Astrocyte (in vitro differentiated cells and primary cell): Measurements from ENCODE around the gene SH2D2A. TPM values are rescaled to one million over a fixed set of nuclear protein-coding genes. Genes with fewer than 3 reads are reported as not detected.
"Not testable (repeated sequence)": the region's sequence is repeated elsewhere in the genome, so short reads cannot be mapped to it uniquely, and the experiment has no call there.

Experiments
- DNase-seq: peaks from one replicate; pipeline ENCODE4 v3.0.0-alpha.2; 2010; ENCODE audit warnings: low read depth
- FAIRE-seq: peaks from 2 replicates; lab custom pipeline; 2011; peaks lifted over from hg19 to GRCh38; lab: Jason Lieb, UNC
- H2AFZ ChIP-seq: 2 replicates; pipeline ENCODE4 v1.6.0; 2012; ENCODE audit warnings: low read depth, low read length, inconsistent platforms
- H3K27ac ChIP-seq: 2 replicates; pipeline ENCODE4 v1.5.1; 2011; ENCODE audit warnings: low read depth, low read length, inconsistent platforms
- H3K27me3 ChIP-seq: 2 replicates; pipeline ENCODE4 v1.6.0; 2011; ENCODE audit warnings: low read length, inconsistent platforms; ENCODE audit not compliant: insufficient read depth
- H3K36me3 ChIP-seq: 2 replicates; pipeline ENCODE4 v1.5.1; 2011; ENCODE audit warnings: low read length, inconsistent platforms; ENCODE audit not compliant: insufficient read depth
- H3K4me1 ChIP-seq: 2 replicates; pipeline ENCODE4 v1.5.1; 2011; ENCODE audit warnings: low read length, inconsistent platforms; ENCODE audit not compliant: insufficient read depth
- H3K4me2 ChIP-seq: 2 replicates; pipeline ENCODE4 v1.6.0; 2012; ENCODE audit warnings: low read length, inconsistent platforms
- H3K4me3 ChIP-seq: 2 replicates; pipeline ENCODE4 v1.5.1; 2011; ENCODE audit warnings: low read depth, mild to moderate bottlenecking, low read length, inconsistent platforms; ENCODE audit not compliant: insufficient read depth
- H3K79me2 ChIP-seq: 2 replicates; pipeline ENCODE4 v1.6.0; 2012; ENCODE audit warnings: mild to moderate bottlenecking, low read length, inconsistent platforms; ENCODE audit not compliant: insufficient read depth
- H3K9ac ChIP-seq: 2 replicates; pipeline ENCODE4 v1.6.0; 2012; ENCODE audit warnings: mild to moderate bottlenecking, low read length, inconsistent platforms
- H3K9me3 ChIP-seq: 2 replicates; pipeline ENCODE4 v1.5.1; 2012; ENCODE audit warnings: low read depth, mild to moderate bottlenecking, low read length, inconsistent platforms; ENCODE audit not compliant: insufficient read depth
- H4K20me1 ChIP-seq: 2 replicates; pipeline ENCODE4 v1.6.0; 2012; ENCODE audit warnings: low read length, inconsistent platforms; ENCODE audit not compliant: insufficient read depth
- H3K27ac Mint-ChIP-seq: one replicate; pipeline ENCODE4 v1.8.0; 2021; ENCODE audit warnings: mild to moderate bottlenecking, mixed read lengths; ENCODE audit not compliant: unreplicated experiment
- H3K27me3 Mint-ChIP-seq: one replicate; pipeline ENCODE4 v1.8.0; 2021; ENCODE audit warnings: low read depth, mixed read lengths; ENCODE audit not compliant: unreplicated experiment
- H3K36me3 Mint-ChIP-seq: one replicate; pipeline ENCODE4 v1.8.0; 2021; ENCODE audit warnings: low read depth, mixed read lengths; ENCODE audit not compliant: unreplicated experiment
- H3K4me1 Mint-ChIP-seq: one replicate; pipeline ENCODE4 v1.8.0; 2021; ENCODE audit warnings: low read depth, mixed read lengths; ENCODE audit not compliant: unreplicated experiment
- H3K4me3 Mint-ChIP-seq: one replicate; pipeline ENCODE4 v1.8.0; 2021; ENCODE audit warnings: mild to moderate bottlenecking, moderate library complexity, mixed read lengths; ENCODE audit not compliant: unreplicated experiment
- H3K9me3 Mint-ChIP-seq: one replicate; pipeline ENCODE4 v1.8.0; 2021; ENCODE audit warnings: mild to moderate bottlenecking, mixed read lengths; ENCODE audit not compliant: unreplicated experiment
- CTCF ChIP-seq: IDR thresholded peaks from 2 replicates; pipeline ENCODE4 v1.5.1; 2011; ENCODE audit warnings: low read depth, mild to moderate bottlenecking, inconsistent platforms, low read length, moderate library complexity; ENCODE audit not compliant: insufficient read depth
- EZH2 ChIP-seq: IDR thresholded peaks from 2 replicates; pipeline ENCODE4 v1.6.1; 2012; ENCODE audit warnings: mild to moderate bottlenecking, low read length, inconsistent platforms; ENCODE audit not compliant: insufficient read depth
- total RNA-seq: library from RNA; stranded (reverse); gene quantifications from 2 replicates; pipeline ENCODE4 v1.2.1, GENCODE V29; 2021

Gene SH2D2A
- total RNA-seq, 1 donor from 2014 or later = 1.1 TPM

- Histone ChIP-seq H3K79me2 (peaks cover 40% of the 10 kb centered on the region), H3K27ac (no peak overlapping the region), H3K4me3 (no peak overlapping the region), H2AFZ (no peak overlapping the region), H4K20me1 (peaks cover 22% of the 10 kb centered on the region), H3K9me3 (no peaks in the 10 kb centered on the region), H3K36me3 (no peaks in the 10 kb centered on the region), H3K9ac (peak overlapping the region; percentile 96), H3K4me1 (peaks cover 12% of the 10 kb centered on the region), H3K4me2 (peak overlapping the region; percentile 97), H3K27me3 (no peaks in the 10 kb centered on the region)
- TF ChIP-seq CTCF (no peak), EZH2 (no peak)
- FAIRE-seq (no peak), DNase-seq (no peak)
- H3K27ac Mint-ChIP-seq = no peak overlapping the region
- peaks cover 6% of the 10 kb centered on the region for H3K36me3 Mint-ChIP-seq
- no peaks in the 10 kb centered on the region for H3K9me3 Mint-ChIP-seq
- H3K4me1 Mint-ChIP-seq = peaks cover 22% of the 10 kb centered on the region
- peak overlapping the region; percentile 57 for H3K4me3 Mint-ChIP-seq
- H3K27me3 Mint-ChIP-seq = no peaks in the 10 kb centered on the region
Observed at GRCh38 chr1:156765666-156766065, 51.0 kb downstream of the SH2D2A start.

GRCh38 chr1:156765136-156765535, 51.5 kb downstream of the SH2D2A start:
- H3K4me1 ChIP-seq = peaks cover 12% of the 10 kb centered on the region
- peaks cover 17% of the 10 kb centered on the region for H4K20me1 ChIP-seq
- not testable (repeated sequence) for H3K9me3 ChIP-seq, H3K9me3 Mint-ChIP-seq, H3K27me3 Mint-ChIP-seq, H3K4me3 ChIP-seq, DNase-seq, H2AFZ ChIP-seq, H3K27me3 ChIP-seq, H3K9ac ChIP-seq, H3K36me3 ChIP-seq, FAIRE-seq, H3K36me3 Mint-ChIP-seq, H3K27ac Mint-ChIP-seq, H3K27ac ChIP-seq, H3K4me2 ChIP-seq
- Mint-ChIP-seq H3K4me3 (peak overlapping the region; percentile 57), H3K4me1 (peaks cover 21% of the 10 kb centered on the region)
- peaks cover 35% of the 10 kb centered on the region for H3K79me2 ChIP-seq

- peaks cover 2% of the 10 kb centered on the region for H3K36me3 Mint-ChIP-seq
- Histone ChIP-seq H3K27me3 (no peaks in the 10 kb centered on the region), H2AFZ (no peak overlapping the region), H3K36me3 (no peaks in the 10 kb centered on the region), H3K4me1 (peaks cover 3% of the 10 kb centered on the region), H3K79me2 (no peaks in the 10 kb centered on the region), H3K4me3 (no peak overlapping the region), H4K20me1 (no peaks in the 10 kb centered on the region), H3K9me3 (no peaks in the 10 kb centered on the region), H3K27ac (no peak overlapping the region), H3K4me2 (no peak overlapping the region), H3K9ac (no peak overlapping the region)
- peaks cover 2% of the 10 kb centered on the region for H3K4me1 Mint-ChIP-seq
- H3K4me3 Mint-ChIP-seq = no peak overlapping the region
- no peak for DNase-seq
- peak overlapping the region; percentile 58 for H3K27ac Mint-ChIP-seq
- no peaks in the 10 kb centered on the region for H3K9me3 Mint-ChIP-seq
- TF ChIP-seq CTCF (no peak), EZH2 (no peak)
- no peak for FAIRE-seq
- no peaks in the 10 kb centered on the region for H3K27me3 Mint-ChIP-seq
Observed at GRCh38 chr1:156760796-156761104, 55.9 kb downstream of the SH2D2A start.
